ENCODE results near the gene GPA33.

- TF ChIP-seq CTCF (IDR thresholded peaks at IDR 0.05) (no peak), POLR2A (IDR thresholded peaks at IDR 0.05) (no peak)
Observed at GRCh38 chr1:167071286-167071685, 18.9 kb downstream of the GPA33 start.
